ENCODE results near the gene MTMR6.
A peak's percentile ranks its signal among the peaks of the same experiment; 100 is the strongest.
"Not testable (repeated sequence)": the region's sequence is repeated elsewhere in the genome, so short reads cannot be mapped to it uniquely, and the experiment has no call there.

The MTMR6 gene

DNA sequence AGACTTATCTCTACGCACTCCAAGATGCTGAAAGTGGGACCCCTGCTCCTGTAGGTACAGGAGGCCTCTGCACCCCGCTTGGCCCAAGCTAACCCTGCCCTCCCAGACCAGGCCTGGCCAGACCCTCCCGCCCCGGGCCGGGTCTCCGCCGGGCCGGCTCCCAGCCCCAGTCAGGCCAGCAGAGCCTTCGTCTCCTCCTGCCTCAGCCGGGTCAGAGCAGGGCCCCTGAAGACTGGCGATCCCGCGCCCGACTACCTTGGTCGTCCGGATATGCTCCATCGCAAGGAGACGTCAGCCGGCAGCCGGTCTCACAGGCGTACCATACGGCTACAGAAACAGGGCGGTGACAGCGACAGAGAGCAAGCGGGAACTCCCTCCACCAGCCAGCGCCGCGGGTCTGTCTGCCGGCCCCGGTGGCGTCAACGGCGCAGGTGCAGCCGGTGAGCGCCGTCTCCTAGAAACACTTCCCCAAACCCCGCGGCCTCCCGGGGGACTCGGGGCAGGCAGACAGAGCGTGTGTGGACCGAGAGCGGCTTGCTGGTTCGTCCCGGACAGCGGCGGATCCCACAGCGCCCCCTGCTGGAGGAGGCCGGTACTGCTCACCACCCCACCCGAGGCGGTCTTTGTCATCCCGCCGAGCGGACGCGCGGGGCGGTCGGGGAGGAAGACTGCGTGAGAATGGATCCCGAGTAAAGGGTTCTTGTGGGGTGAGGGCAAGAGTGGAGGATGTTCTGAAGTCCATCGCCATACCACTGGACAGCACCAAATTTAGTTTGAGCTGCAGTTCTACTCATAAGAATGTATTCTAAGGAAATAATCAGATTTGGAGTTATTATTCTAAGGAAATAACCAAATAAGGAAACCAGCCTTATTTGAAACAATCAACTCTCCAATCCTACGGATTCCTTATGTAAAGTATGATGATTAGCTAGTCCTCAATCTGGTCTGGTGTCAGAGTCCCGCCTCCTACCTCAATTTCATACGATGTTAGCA, at the start of gene MTMR6:
MTMR6 (minus strand) TSS at position 520 of the 993 bp plus-strand sequence; CDS start at position 279, 241 bp downstream.
- peak; percentile 85 to 86 for DNase-seq (ENCODE audit: extremely low read depth in 1 of 2, low read depth in 1 of 2)

- no peak for DNase-seq (ENCODE audit: extremely low read depth in 1 of 2, low read depth in 1 of 2)
Measured at GRCh38 chr13:25335856-25336255, 48.6 kb upstream of the MTMR6 start.

- no peak for DNase-seq (ENCODE audit: extremely low read depth in 1 of 2, low read depth in 1 of 2)
Measured at GRCh38 chr13:25330541-25330940, 43.3 kb upstream of the MTMR6 start.

- no peak for DNase-seq (ENCODE audit: extremely low read depth in 1 of 2, low read depth in 1 of 2)
Measured at GRCh38 chr13:25329706-25330105, 42.4 kb upstream of the MTMR6 start.

GRCh38 chr13:25324100-25324499, 36.8 kb upstream of the MTMR6 start:
- no peak for DNase-seq (ENCODE audit: extremely low read depth in 1 of 2, low read depth in 1 of 2)

GRCh38 chr13:25319771-25320170, 32.5 kb upstream of the MTMR6 start:
- DNase-seq (ENCODE audit: extremely low read depth in 1 of 2, low read depth in 1 of 2) = no peak

GRCh38 chr13:25318946-25319345, 31.7 kb upstream of the MTMR6 start:
- DNase-seq (ENCODE audit: extremely low read depth in 1 of 2, low read depth in 1 of 2) = not testable (repeated sequence)

DNA sequence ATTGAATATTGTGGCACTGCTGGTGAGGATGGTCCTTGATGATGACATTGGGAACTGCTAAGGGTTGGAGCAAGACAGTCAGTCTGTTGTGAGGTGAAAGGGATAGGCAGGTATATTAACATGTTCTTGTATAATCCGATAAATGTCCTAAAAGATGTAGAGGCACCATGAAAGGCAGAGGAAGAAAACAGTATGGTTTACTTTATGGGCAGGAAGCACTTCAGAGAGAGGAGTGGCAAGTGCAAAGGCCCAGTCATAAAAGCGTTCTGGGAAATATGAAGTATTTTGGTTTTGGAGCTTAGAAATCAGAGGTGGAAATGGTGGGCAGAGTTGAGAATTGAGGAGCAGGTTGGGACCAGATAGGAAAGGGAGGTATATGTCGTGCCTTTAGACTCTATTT, 23.6 kb upstream of the MTMR6 start:
- DNase-seq (ENCODE audit: extremely low read depth in 1 of 2, low read depth in 1 of 2) = no peak

GRCh38 chr13:25306671-25307464, 19.6 kb upstream of the MTMR6 start:
- DNase-seq (ENCODE audit: extremely low read depth in 1 of 2, low read depth in 1 of 2) = no peak

- no peak for DNase-seq (ENCODE audit: extremely low read depth in 1 of 2, low read depth in 1 of 2)
Measured at GRCh38 chr13:25302121-25302520, 14.8 kb upstream of the MTMR6 start.

- DNase-seq (ENCODE audit: extremely low read depth in 1 of 2, low read depth in 1 of 2) = peak; percentile 86 to 88
Measured at GRCh38 chr13:25301347-25302113, 14.2 kb upstream of the MTMR6 start, which contains the start of gene NUP58. TSS of gene NUP58 (plus strand) at chr13:25301625. CDS start at chr13:25301774, 149 bp downstream.

DNA sequence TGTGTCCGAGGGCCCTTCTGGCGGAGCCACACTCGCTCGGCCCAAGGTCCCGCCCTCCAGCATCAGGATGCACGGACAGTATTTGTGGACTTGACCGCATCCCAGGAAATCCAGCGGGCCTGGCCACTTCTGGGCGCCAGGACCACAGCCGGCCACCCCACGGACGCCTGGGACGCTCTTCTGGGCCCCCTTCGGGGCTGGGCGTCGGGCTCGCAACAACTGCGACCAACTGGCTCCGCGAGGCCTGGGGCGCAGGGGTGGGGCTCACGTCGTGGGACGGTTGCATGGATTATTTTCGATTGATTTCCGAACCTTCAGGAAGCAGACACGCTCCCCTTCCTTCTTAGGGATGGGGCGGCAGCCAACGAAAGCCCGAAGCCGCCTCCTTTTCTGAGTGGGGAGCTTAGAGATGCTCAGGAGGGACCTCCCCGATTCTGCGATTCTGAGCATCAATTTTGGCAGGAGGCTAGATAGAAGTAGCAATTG, 13.6 kb upstream of the MTMR6 start:
- no peak for DNase-seq (ENCODE audit: extremely low read depth in 1 of 2, low read depth in 1 of 2)

- DNase-seq (ENCODE audit: extremely low read depth in 1 of 2, low read depth in 1 of 2) = no peak
Measured at GRCh38 chr13:25295701-25296100, 8.4 kb upstream of the MTMR6 start.

GRCh38 chr13:25295228-25295627, 7.9 kb upstream of the MTMR6 start:
- DNase-seq (ENCODE audit: extremely low read depth in 1 of 2, low read depth in 1 of 2) = no peak

- DNase-seq (ENCODE audit: extremely low read depth in 1 of 2, low read depth in 1 of 2) = no peak
Measured at GRCh38 chr13:25292301-25292700, 5.0 kb upstream of the MTMR6 start.

- no peak for DNase-seq (ENCODE audit: extremely low read depth in 1 of 2, low read depth in 1 of 2)
Measured at GRCh38 chr13:25291691-25292090, 4.4 kb upstream of the MTMR6 start.

DNA sequence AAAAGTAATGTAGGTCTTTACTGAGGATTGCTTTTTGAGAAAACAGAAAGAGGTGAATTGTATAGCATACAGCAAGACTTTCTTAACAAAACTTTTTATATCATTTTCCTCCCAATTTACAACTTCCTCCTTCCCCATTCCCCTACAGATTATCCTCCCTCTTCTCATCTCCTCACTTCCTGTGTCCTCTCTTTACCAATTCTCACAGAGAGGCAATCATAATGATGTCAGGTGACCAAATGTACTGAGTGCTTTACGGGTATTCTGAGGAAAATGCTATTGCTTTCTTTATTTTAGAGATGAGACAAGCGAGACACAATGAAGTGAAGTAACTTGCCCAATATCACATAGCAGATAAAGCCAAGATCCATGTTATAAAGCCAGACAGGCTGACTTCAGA, 1.7 kb upstream of the MTMR6 start:
- no peak for DNase-seq (ENCODE audit: extremely low read depth in 1 of 2, low read depth in 1 of 2)

GRCh38 chr13:25286308-25286968, 850 bp downstream of the MTMR6 start:
- DNase-seq (ENCODE audit: extremely low read depth in 1 of 2, low read depth in 1 of 2) = no peak

DNA sequence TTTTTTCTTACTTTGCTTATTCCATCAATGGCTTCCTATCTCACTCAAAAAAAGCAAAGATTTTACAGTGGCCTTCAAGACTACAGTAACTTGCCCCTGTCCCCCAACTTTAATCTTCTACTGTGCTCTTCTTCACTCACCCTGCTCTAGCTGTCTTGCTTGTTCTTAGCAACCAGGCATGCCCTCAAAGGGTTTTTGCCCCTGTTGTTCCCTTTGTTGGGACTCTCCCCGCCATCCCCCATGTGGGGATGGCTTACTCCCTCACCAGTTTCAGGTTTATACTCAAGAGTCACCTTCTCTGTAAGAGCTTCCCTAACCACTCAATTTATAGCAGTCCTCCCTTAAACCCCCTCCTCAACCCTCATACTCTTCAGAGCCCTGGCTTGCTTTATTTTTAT, 5.4 kb downstream of the MTMR6 start:
- peak in 1 of 2 donors; percentile 21 for DNase-seq (ENCODE audit: extremely low read depth in 1 of 2, low read depth in 1 of 2)
